BE2C (cell line): ENCODE data around the gene EVX2.

Experiments
- DNase-seq: peaks from one replicate; pipeline ENCODE4 v3.0.0-alpha.2; 2020
- H3K27me3 ChIP-seq: fragments of 250-450 bp; sonication (Bioruptor Pico); 2 replicates; pipeline ENCODE4 v1.5.1; 2020; ENCODE audit warnings: mild to moderate bottlenecking
- H3K36me3 ChIP-seq: fragments of 250-450 bp; sonication (Bioruptor Pico); 2 replicates; pipeline ENCODE4 v1.5.1; 2020; ENCODE audit warnings: mild to moderate bottlenecking
- H3K4me1 ChIP-seq: fragments of 250-450 bp; sonication (Bioruptor Pico); 2 replicates; pipeline ENCODE4 v1.5.1; 2020
- H3K4me3 ChIP-seq: 2 replicates; pipeline ENCODE4 v1.5.1; 2011; ENCODE audit warnings: low read depth, low read length
- H3K9me3 ChIP-seq: fragments of 250-450 bp; sonication (Bioruptor Pico); 2 replicates; pipeline ENCODE4 v1.5.1; 2020
- CTCF ChIP-seq: IDR thresholded peaks from 2 replicates; pipeline ENCODE4 v1.5.1; 2012; ENCODE audit warnings: mild to moderate bottlenecking, low read depth, low read length

The EVX2 gene

GRCh38 chr2:176089843-176090395, 6.2 kb upstream of the EVX2 start:
- no peak for DNase-seq
- Histone ChIP-seq H3K4me1 (peaks cover under 1% of the 10 kb centered on the region; the same call in 1 of the 2 replicates), H3K27me3 (peaks cover 98% of the 10 kb centered on the region), H3K9me3 (no peaks in the 10 kb centered on the region), H3K4me3 (no peak overlapping the region), H3K36me3 (no peaks in the 10 kb centered on the region)
- no peak for TF ChIP-seq CTCF

- Histone ChIP-seq H3K27me3 (peaks cover 96% of the 10 kb centered on the region), H3K4me1 (no peaks in the 10 kb centered on the region), H3K9me3 (no peaks in the 10 kb centered on the region), H3K36me3 (no peaks in the 10 kb centered on the region), H3K4me3 (no peak overlapping the region)
- DNase-seq: no peak
- TF ChIP-seq CTCF: no peak
These were observed 5.4 kb upstream of the EVX2 start for GRCh38 chr2:176088937-176089842.

GRCh38 chr2:176088048-176088936, 4.5 kb upstream of the EVX2 start:
- TF ChIP-seq CTCF: peak; percentile 57
- Histone ChIP-seq H3K27me3 (peaks cover 96% of the 10 kb centered on the region), H3K36me3 (no peaks in the 10 kb centered on the region), H3K4me1 (no peaks in the 10 kb centered on the region), H3K9me3 (no peaks in the 10 kb centered on the region), H3K4me3 (peak overlapping the region; percentile 52)
- DNase-seq: peak; percentile 57

- Histone ChIP-seq H3K4me3 (peak overlapping the region; percentile 52), H3K9me3 (no peaks in the 10 kb centered on the region), H3K4me1 (no peaks in the 10 kb centered on the region), H3K36me3 (no peaks in the 10 kb centered on the region), H3K27me3 (peaks cover 96% of the 10 kb centered on the region)
- TF ChIP-seq CTCF: no peak
- no peak for DNase-seq
These were observed 3.7 kb upstream of the EVX2 start for GRCh38 chr2:176087330-176088047.

- Histone ChIP-seq H3K27me3 (peaks cover 98% of the 10 kb centered on the region), H3K4me1 (no peaks in the 10 kb centered on the region), H3K36me3 (no peaks in the 10 kb centered on the region), H3K4me3 (peak overlapping the region; percentile 37), H3K9me3 (no peaks in the 10 kb centered on the region; the same call in 1 of the 2 replicates)
- peak; percentile 62 for DNase-seq
- TF ChIP-seq CTCF: peak; percentile 56
These were observed 2.4 kb upstream of the EVX2 start for GRCh38 chr2:176085861-176086771.
